Stromal cell of bone marrow (primary cell): ENCODE results near the gene PTPN21.
A peak's percentile ranks its signal among the peaks of the same experiment; 100 is the strongest.

Experiments used
- DNase-seq: peaks from one replicate; pipeline ENCODE4 v3.0.0-alpha.2; 2012; ENCODE audit warnings: low read depth

The PTPN21 gene

DNA sequence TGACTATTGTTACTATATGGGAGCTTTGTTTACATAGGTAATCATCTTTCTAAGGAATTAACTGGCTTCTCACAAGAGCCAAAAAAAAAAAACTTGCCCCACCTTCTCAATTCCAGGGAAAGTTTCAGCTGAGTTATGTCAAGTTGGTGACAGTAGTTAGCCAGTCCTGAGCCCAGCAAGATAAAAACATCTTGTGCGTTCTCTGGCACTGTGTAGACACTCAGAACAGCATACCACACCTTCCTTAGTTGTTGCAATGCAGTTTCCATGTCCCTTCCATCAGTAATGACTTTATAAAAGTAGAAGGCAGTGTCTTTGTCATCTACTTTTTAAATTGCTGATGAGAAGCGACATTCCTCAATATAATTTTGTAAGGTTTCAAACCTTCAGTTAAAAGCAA is 50.2 kb downstream of the PTPN21 start:
- DNase-seq: no peak

DNA sequence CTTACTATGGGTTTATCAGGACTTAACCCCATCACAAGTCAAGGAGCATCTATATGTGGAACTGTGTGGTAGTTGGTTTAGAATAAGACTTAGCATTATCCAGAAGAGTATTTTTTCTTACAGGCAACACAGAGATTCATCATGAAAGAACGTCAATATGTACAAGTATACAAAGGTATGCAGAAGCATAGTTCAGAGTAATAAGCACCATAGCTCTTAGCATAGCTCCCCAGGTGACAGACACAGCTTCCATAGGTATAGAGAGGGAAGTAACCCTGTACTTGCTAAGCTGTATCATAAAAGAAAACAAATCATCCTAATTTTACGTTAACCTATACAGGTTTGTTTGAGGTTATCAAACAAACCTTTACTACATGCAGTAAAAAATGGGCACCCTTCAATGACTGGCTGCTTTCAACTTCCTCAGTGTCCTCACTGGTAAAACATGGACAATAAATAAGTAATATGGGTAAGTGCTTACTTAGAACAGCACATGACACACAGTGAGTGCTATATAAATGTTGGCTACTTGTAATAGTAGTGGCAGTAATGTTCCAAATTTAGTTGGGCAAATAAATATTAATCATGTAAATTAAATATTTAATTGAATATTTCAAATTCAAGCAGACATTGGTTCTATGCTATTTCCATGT is 50.9 kb downstream of the PTPN21 start:
- no peak for DNase-seq

DNA sequence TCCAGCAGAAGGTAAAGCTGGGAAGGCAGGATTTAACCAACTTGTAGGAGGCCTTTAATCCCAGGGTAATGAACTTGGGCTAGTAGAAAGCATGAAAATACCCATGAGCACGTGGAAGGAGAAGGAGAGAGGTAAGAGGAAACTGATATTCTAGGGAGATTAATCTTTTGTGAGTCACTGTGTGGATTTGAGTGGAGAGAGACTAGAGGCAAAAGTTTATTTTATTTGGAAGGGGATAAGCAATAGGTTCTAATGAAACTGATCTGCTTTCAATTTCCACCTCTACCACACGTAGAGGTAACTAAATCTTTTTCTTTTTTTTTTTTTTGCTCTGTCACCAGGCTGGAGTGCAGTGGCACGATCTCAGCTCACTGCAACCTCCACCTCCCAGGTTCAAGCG is 52.1 kb downstream of the PTPN21 start:
- no peak for DNase-seq

GRCh38 chr14:88500611-88501010 is 54.2 kb downstream of the PTPN21 start:
- no peak for DNase-seq

GRCh38 chr14:88499225-88499624 is 55.6 kb downstream of the PTPN21 start:
- no peak for DNase-seq

DNA sequence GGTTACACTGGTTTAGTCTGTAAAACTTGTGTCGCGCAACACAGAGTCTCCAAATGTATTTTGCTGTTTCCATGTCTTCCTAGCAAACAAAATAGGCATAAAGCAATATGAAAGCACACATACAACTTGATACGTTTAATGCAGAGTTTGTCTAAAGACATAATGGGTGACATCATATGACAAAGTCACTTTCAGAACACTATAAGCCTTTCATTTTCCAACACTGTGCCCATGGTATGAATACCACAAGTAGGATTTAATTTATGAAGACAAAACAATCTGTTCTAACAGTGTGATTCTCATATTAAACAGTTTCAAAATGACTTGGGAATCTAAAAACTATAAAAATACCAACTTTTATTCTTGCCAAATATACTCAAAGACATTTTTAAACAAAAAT is 58.4 kb downstream of the PTPN21 start:
- no peak for DNase-seq

- DNase-seq: no peak
Measured at GRCh38 chr14:88493392-88494185, 61.2 kb downstream of the PTPN21 start.

DNA sequence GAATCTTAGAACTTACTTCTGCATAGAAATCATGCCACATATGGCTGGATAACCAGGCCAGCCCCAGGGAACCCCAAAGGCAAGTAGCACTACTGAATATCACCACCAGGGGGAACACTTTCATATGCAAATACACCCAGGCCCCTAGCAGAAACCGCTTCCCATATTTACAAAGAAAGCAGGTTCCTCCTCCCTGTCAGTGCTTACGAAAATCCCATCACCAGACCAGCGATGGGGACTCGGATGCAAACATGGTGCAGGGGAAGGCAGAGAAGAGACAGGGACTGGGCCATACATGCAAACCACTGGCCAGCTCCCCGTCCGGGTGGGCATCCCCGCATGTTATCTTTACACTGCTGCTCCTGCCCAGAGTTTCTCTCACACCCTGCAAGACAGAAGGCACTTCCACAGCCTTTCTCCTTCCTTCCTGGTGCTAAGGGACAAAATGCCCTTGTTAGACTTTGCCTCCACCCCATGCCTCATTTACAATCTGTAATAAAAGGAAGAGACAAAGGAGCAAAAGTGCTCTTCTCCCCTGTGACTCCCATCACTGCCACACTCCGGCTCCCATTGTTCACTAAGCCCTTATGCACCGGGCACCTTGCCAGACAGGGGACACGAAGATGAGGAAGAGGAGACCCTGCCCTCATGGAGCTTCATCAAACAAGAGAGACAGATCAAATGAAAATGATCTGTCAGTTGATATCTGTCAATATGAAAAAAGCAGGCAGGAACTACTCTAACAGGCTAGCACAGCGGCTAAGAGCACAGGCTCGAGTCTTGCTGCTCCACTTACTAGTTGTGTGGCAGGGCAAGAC is 62.3 kb downstream of the PTPN21 start:
- DNase-seq: peak; percentile 53

DNA sequence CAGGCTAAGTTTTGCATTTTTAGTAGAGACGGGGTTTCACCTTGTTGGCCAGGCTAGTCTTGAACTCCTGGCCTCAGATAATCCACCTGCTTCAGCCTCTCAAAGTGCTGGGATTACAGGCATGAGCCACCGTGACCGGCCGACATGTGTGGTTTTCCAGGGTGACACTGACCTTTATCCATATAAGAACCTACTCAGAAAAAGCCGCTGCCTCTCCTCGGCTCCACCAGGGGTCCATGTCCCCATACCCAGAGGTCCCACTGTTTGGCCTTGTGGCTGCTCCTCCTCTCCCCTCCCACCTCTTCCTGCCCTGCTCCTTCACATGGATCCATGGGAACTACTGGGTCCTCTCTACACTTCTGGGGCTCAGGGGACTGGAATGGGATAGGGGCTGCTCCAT is 64.6 kb downstream of the PTPN21 start:
- DNase-seq: no peak

GRCh38 chr14:88488897-88489296 is 65.9 kb downstream of the PTPN21 start:
- DNase-seq: no peak

DNA sequence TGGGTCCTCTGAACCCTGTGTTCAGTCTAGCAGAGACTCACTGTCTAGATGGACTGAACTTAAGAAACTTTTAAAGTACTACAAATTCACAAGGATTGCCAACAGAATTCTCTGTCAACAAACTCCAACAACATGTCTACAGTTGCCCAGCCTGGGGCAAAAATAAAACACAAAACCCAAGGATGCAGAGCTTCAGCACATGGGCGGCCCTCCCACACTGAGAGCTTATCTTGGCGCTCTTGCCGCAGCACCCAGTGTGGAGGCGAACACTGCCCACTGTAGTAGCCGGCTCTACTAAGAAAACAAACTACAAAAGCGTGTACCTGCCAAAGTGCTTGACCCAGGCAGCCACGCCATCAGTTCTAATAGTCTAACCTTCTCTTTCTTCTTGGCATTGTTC is 66.7 kb downstream of the PTPN21 start:
- DNase-seq: no peak

- no peak for DNase-seq
Measured at GRCh38 chr14:88482524-88482923, 72.3 kb downstream of the PTPN21 start.

- no peak for DNase-seq
Measured at GRCh38 chr14:88481794-88482193, 73.0 kb downstream of the PTPN21 start.

DNA sequence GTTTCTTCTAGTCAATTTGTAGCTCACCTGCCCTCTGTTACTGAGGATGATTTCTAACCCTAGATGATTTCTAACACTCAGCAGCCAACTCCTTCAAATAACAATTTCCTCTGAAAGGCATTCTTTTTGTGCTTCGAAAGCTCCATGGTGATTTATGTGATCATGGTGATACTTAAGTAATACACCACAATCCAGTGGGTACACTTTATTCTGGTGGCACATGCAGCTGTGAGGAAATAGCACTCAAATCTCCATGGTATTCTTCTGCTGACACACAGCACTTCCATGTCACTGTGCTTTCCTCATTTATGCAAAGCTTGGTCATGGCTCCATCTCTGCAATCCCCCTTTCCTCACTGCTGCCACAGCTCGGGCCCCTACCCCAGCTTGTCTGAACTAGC is 73.7 kb downstream of the PTPN21 start:
- no peak for DNase-seq

DNA sequence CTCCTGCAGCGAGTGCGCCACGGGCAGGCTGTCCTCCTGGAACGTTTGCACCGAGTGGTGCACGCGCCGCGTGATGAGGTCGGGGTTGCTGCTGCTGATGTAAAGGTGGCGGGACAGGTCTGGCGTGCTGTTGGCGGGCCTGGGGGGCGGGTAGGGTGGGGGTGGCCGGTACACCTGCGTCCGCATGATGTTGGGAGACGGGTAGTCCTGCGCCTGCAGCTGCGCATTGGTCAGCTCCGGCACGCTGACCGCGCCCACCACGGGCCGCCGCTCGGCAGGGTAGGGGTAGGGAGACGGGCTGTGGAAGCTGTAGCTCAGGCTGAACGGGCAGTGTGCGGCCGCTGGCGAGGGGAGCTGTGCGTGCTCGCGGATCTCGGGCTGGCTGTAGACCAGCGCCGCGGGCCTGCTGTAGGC is 75.2 kb downstream of the PTPN21 start:
- no peak for DNase-seq

DNA sequence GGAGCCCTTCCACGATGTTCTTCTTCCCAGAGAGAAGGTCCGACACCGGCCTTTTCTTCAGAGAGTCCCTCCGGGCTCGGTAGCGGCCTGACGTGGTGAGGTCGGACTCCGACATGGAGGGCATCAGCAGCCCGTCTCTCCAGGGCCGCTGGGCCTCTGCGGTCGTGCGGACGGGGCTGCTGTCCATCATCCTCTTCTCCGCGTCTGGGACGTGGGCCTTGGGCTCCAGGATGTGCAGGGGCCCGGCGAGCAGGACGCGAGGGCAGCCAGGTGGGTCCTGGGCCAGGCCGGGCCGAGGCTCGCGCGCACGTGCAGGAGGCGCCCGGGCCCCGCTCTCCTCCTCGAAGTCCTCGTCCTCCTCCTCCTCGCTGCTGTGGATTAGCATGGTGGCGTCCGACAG is 75.9 kb downstream of the PTPN21 start:
- no peak for DNase-seq

- DNase-seq: no peak
Measured at GRCh38 chr14:88477513-88478250, 77.1 kb downstream of the PTPN21 start.

DNA sequence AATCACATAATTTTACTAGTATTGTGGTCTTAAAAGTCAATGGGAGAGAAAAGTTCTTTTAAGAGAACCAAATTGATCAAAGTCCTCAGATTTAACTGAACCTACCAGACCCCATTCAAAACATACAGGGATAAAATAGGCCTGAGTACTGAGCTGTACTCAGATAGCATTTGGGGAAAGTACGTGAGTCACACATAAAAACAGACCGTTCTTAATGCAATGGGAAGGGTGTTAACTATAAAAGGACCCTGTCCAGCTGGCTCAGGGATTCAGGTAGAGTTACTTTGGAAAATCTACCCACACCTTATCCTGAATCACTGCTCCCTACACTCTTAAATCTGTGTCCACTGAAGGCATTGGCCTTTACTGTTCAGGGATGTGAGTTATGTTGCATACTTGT is 78.0 kb downstream of the PTPN21 start:
- DNase-seq: no peak

DNA sequence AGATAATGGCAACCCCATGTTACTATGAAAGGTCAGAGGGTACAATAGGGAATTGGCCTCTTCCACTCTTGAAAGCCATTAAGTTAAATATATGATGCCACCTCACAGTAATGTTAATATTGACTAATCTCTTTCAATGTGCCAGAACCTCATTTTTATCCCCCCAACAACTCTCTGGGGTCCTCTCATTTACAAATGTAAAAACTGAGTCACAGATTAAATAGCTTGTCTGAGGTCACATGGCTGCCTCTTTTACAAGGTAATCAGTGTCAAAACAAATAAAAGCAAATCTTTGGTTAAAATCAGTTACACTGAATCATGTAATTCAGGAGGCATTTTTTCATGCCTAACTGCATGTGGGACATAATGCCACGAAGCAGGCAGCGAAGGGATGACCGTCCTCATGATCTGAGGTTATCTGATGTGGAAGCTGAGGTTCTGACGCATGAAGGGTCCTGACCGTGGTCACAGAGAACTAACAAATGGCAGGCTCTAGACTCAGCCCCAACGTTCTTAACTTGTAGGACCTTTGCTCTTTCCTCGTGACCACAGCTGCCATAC is 78.5 kb downstream of the PTPN21 start:
- peak; percentile 22 for DNase-seq

DNA sequence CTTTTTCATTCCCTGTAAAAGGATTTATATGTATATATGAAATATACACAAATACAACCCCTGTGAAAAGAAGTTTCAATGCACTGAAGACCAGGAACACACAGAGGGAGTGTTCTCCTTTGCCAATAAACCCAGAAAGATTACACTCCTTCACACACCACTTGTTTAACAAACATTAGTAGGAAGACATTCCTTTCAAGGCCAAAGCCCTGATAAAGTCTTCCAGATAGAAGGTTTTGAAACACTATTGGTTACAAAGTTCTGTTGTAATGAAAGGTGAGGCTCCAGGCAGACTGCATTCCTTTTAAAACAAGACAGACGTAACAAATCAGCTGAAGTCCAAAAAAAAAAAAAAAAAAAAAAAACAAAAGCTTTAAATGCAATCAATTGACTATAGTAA is 81.0 kb downstream of the PTPN21 start:
- DNase-seq: no peak

DNA sequence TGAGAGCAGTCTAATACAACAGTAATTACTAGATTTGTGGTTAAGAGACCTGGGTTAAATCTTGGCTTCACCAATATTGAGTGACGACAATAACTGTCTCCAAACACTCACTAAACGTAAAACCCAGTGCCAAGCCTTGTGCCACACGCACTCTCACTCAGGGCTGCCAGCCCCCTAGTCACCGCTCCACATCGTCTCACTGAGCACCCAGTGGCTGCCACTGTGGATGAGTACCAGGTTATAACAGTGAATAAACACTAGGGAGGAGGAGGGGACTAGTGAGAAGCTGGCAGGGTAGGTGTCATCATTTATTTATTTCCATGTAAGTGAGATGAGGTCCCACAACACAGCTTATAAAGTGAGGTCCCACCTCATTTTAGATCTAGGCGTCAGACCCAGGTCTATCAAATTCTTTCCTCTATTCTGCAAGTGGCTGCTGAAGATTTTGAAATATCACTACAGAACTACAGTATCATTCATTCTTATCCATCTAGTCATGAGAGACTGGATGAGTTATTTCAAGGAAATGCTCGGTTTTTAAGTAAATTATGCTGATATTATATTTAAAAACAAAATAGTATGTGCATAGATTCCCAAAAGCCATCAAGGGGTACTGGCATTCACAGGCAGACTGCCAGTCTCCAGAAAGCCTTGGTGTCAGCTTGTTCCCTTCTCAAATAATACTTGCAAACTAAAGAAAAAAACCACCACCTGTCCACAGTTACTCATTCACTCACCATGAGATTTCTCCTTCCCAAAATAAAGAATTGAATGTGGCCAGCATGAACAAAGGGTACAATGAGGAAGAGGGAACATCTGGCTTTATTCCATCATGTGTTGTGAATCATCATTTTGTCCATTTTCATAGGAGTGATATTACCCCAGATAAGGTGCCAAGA is 84.0 kb downstream of the PTPN21 start:
- DNase-seq: peak; percentile 25
